NCI-H748 treated with DMSO at 0.1 percent for 48 hours (cell line): Measurements from ENCODE around the gene CHMP1A.
"Not testable (repeated sequence)": the region's sequence is repeated elsewhere in the genome, so short reads cannot be mapped to it uniquely, and the experiment has no call there.

Experiments
- DNase-seq: peaks from one replicate; lab custom pipeline; 2025; lab: John Stamatoyannopoulos, UW

Gene CHMP1A

GRCh38 chr16:89658221-89658879, 842 bp upstream of the CHMP1A start:
- DNase-seq, result no peak

GRCh38 chr16:89656435-89657121, 930 bp downstream of the CHMP1A start:
- DNase-seq, result no peak

- DNase-seq, result no peak
Observed at GRCh38 chr16:89655062-89655643, 2.4 kb downstream of the CHMP1A start.

GRCh38 chr16:89653656-89654295, 3.7 kb downstream of the CHMP1A start:
- no peak for DNase-seq

GRCh38 chr16:89651584-89651983, 5.9 kb downstream of the CHMP1A start:
- no peak for DNase-seq

GRCh38 chr16:89646906-89647305, 10.6 kb downstream of the CHMP1A start:
- DNase-seq, result no peak

GRCh38 chr16:89646270-89646669, 11.2 kb downstream of the CHMP1A start:
- no peak for DNase-seq

- no peak for DNase-seq
Observed at GRCh38 chr16:89645122-89645521, 12.4 kb downstream of the CHMP1A start.

- no peak for DNase-seq
Observed at GRCh38 chr16:89643769-89644300, 13.7 kb downstream of the CHMP1A start.

GRCh38 chr16:89642574-89642973, 14.9 kb downstream of the CHMP1A start:
- no peak for DNase-seq

GRCh38 chr16:89641458-89642119, 15.9 kb downstream of the CHMP1A start:
- DNase-seq, result no peak

- DNase-seq, result no peak
Observed at GRCh38 chr16:89639385-89639784, 18.1 kb downstream of the CHMP1A start.

GRCh38 chr16:89638455-89638854, 19.1 kb downstream of the CHMP1A start:
- no peak for DNase-seq

- DNase-seq, result no peak
Observed at GRCh38 chr16:89637379-89637778, 20.1 kb downstream of the CHMP1A start.

GRCh38 chr16:89636663-89637062, 20.8 kb downstream of the CHMP1A start:
- no peak for DNase-seq

GRCh38 chr16:89634463-89635385, 22.8 kb downstream of the CHMP1A start:
- DNase-seq, result not testable (repeated sequence)

GRCh38 chr16:89633064-89633631, 24.4 kb downstream of the CHMP1A start:
- DNase-seq, result no peak

- no peak for DNase-seq
Observed at GRCh38 chr16:89629827-89630610, 27.5 kb downstream of the CHMP1A start.
